ENCODE results near the gene RSU1.

GRCh38 chr10:16689227-16689626 lies 128.0 kb downstream of the RSU1 start:
- TF ChIP-seq CTCF (IDR thresholded peaks at IDR 0.05) (no peak), POLR2A (IDR thresholded peaks at IDR 0.05) (no peak)

All from uterus (tissue), 2 donors.